Panc1 (cell line): ENCODE data around the gene DNAJB8. TPM values are rescaled to one million over a fixed set of nuclear protein-coding genes. Genes with fewer than 3 reads are reported as not detected.

Source experiments
- ATAC-seq: fragments of 200-7000 bp; cut with Tn5 transposase; 2 replicates; pipeline ENCODE4 v1.9.1; 2020; ENCODE audit warnings: mild to moderate bottlenecking, moderate library complexity
- BruUV-seq: library from RNA; stranded (reverse); fragments of 400-500 nt; replicated peaks from 2 replicates; lab custom pipeline; 2021; lab: Mats Ljungman, UMichigan
- CTCF ChIA-PET: fragments of 300-600 bp; sonication (Branson Sonifier 250); formaldehyde crosslinking; loops from one replicate; lab custom pipeline; 2022; ENCODE audit warnings: antibody characterized with exemption; lab: Charles Lee
- POLR2A ChIA-PET: fragments of 300-600 bp; sonication (Branson Sonifier 250); formaldehyde crosslinking; loops from one replicate; lab custom pipeline; 2022; ENCODE audit warnings: antibody characterized with exemption; lab: Charles Lee
- DNase-seq: peaks from one replicate; pipeline ENCODE4 v3.0.0-alpha.2; 2010; ENCODE audit warnings: low read depth, low spot score
- H3K27ac ChIP-seq: 2 replicates; pipeline ENCODE4 v1.5.1; 2011; ENCODE audit warnings: mild to moderate bottlenecking, low read length, inconsistent platforms
- H3K27me3 ChIP-seq: fragments of 200-500 bp; sonication (Bioruptor generic); 2 replicates; pipeline ENCODE4 v1.6.0; 2014; ENCODE audit warnings: low read length, inconsistent platforms; ENCODE audit not compliant: control insufficient read depth, insufficient read depth
- H3K36me3 ChIP-seq: fragments of 200-500 bp; sonication (Bioruptor generic); 2 replicates; pipeline ENCODE4 v1.5.1; 2014; ENCODE audit warnings: inconsistent platforms, mild to moderate bottlenecking, low read length, moderate library complexity; ENCODE audit not compliant: control insufficient read depth, insufficient read depth
- H3K4me1 ChIP-seq: 2 replicates; pipeline ENCODE4 v1.5.1; 2011; ENCODE audit warnings: inconsistent platforms, mild to moderate bottlenecking, low read length, moderate library complexity; ENCODE audit not compliant: control insufficient read depth, insufficient read depth
- H3K4me3 ChIP-seq, 2 experiments: 2 replicates each; pipeline ENCODE4 v1.5.1; 2011 to 2012; ENCODE audit warnings: low read depth in 2 of 2, low read length in 2 of 2, mild to moderate bottlenecking in 2 of 2, inconsistent platforms in 1 of 2, moderate library complexity in 1 of 2
- H3K9me3 ChIP-seq: fragments of 200-500 bp; sonication (Bioruptor generic); 2 replicates; pipeline ENCODE4 v1.5.1; 2014; ENCODE audit warnings: low read depth, mild to moderate bottlenecking, inconsistent platforms, low read length, moderate library complexity; ENCODE audit not compliant: control insufficient read depth, insufficient read depth
- POLR2AphosphoS5 ChIP-seq: IDR thresholded peaks from 2 replicates; pipeline ENCODE4 v1.6.1; 2012; ENCODE audit warnings: mild to moderate bottlenecking, low read depth, low read length, moderate library complexity
- SIN3A ChIP-seq: IDR thresholded peaks from 2 replicates; pipeline ENCODE4 v1.6.1; 2012; ENCODE audit warnings: low read depth, mild to moderate bottlenecking, low read length, moderate library complexity, borderline replicate concordance; ENCODE audit not compliant: insufficient read depth
- TCF7L2 ChIP-seq: IDR thresholded peaks from 2 replicates; pipeline ENCODE4 v1.6.1; 2011; ENCODE audit warnings: mild to moderate bottlenecking, low read depth, low read length, inconsistent platforms
- in situ Hi-C: cut with HindIII; loops from 2 replicates; pipeline ENCODE4 v1.10.0; 2016; ENCODE audit warnings: low sequenced_read_pairs, low pct_unique_long_range_greater_than_20kb
- intact Hi-C: fragments of 100-400 bp; cut with micrococcal nuclease; formaldehyde crosslinking; loops from one replicate; pipeline ENCODE4 v1.10.0; 2022; ENCODE audit not compliant: unreplicated experiment
- total RNA-seq: library from RNA; stranded (reverse); gene quantifications from one replicate; pipeline ENCODE4 v1.2.1, GENCODE V29; 2021; ENCODE audit not compliant: unreplicated experiment
- TF ChIP-seq, protein P1 (sequence below), 2 experiments: IDR thresholded peaks; 2 replicates each; pipeline ENCODE4 v1.6.1; 2011 to 2012; ENCODE audit warnings: low read depth in 2 of 2, control low read depth in 1 of 2, low read length in 1 of 2, mild to moderate bottlenecking in 1 of 2, moderate library complexity in 1 of 2; ENCODE audit not compliant: insufficient read depth in 1 of 2
- TF ChIP-seq, protein P2 (sequence below): fragments of 450-650 bp; IDR thresholded peaks from 2 replicates; pipeline ENCODE4 v1.5.1; 2017; ENCODE audit warnings: mild to moderate bottlenecking

The DNAJB8 gene
- total RNA-seq, 1 experiment from 2014 or later = not detected

DNA sequence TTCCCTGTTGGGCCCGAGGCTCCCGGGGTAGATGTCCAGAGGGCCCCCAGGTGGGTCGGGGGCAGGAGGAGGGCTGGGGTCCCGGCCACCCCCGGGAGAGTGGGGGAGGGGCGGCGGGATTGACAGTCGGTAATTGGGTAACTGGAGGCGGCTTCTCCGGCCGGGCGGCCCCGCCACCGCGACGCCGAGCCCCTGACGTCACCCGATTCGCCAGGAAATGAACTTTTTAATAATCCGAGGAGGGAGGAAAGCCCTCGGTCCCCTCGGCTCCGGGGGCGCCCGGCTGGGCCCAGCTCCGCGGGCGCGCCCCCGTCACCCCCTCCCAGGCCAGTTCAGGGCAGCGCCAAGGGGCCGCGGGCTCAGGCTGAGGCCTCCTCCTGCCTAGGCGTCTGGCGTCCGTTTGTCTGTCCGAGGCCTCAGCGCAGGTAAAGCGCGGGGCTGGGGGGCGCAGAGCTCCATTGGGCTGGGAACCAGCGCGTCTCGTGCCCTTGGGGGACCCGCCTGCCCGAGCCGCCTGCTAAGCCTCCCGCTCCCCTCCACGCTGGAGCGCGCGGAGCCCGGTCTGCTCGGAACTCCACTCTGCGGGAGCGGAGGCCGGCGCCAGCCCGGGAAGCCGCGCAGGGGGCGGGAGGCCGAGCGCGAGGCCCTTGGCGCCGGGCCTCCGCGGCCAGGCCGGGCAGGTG, 22.4 kb upstream of the DNAJB8 start:
- peak overlapping the region; percentile 90 to 92 for H3K4me3 ChIP-seq
- H3K4me1 ChIP-seq = peaks cover 34% of the 10 kb centered on the region
- no peak for TF ChIP-seq TCF7L2
- TF ChIP-seq, protein P1, sequence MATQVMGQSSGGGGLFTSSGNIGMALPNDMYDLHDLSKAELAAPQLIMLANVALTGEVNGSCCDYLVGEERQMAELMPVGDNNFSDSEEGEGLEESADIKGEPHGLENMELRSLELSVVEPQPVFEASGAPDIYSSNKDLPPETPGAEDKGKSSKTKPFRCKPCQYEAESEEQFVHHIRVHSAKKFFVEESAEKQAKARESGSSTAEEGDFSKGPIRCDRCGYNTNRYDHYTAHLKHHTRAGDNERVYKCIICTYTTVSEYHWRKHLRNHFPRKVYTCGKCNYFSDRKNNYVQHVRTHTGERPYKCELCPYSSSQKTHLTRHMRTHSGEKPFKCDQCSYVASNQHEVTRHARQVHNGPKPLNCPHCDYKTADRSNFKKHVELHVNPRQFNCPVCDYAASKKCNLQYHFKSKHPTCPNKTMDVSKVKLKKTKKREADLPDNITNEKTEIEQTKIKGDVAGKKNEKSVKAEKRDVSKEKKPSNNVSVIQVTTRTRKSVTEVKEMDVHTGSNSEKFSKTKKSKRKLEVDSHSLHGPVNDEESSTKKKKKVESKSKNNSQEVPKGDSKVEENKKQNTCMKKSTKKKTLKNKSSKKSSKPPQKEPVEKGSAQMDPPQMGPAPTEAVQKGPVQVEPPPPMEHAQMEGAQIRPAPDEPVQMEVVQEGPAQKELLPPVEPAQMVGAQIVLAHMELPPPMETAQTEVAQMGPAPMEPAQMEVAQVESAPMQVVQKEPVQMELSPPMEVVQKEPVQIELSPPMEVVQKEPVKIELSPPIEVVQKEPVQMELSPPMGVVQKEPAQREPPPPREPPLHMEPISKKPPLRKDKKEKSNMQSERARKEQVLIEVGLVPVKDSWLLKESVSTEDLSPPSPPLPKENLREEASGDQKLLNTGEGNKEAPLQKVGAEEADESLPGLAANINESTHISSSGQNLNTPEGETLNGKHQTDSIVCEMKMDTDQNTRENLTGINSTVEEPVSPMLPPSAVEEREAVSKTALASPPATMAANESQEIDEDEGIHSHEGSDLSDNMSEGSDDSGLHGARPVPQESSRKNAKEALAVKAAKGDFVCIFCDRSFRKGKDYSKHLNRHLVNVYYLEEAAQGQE (IDR thresholded peaks at IDR 0.05; ENCODE audit: insufficient read depth in 1 of 2, low read depth in 2 of 2, low read length in 1 of 2) = no peak
- TF ChIP-seq SIN3A = 0 out of 2 replicates have a peak, but pooled peaks have one; percentile 33
- ATAC-seq (peak; percentile 23), DNase-seq (no peak)
- no peaks in the 10 kb centered on the region for H3K9me3 ChIP-seq
- POLR2A ChIA-PET = interaction anchor here (0.6 to 0.7 kb wide), 2 partner anchors 17 to 123 kb away, joined by 4 to 8 read pairs; no protein-coding TSS in a partner anchor
- CTCF ChIA-PET = interaction anchor here (0.7 to 2.4 kb wide), 3 partner anchors 62 to 182 kb away, joined by 3 to 7 read pairs (median 4); no protein-coding TSS in a partner anchor
- no peaks in the 10 kb centered on the region for H3K27me3 ChIP-seq
- H3K27ac ChIP-seq = peak overlapping the region; percentile 97
- in situ Hi-C loops (no loop called here), intact Hi-C loops (no loop called here)
- H3K36me3 ChIP-seq = peaks cover 3% of the 10 kb centered on the region
- BruUV-seq = no TSS peak

DNA sequence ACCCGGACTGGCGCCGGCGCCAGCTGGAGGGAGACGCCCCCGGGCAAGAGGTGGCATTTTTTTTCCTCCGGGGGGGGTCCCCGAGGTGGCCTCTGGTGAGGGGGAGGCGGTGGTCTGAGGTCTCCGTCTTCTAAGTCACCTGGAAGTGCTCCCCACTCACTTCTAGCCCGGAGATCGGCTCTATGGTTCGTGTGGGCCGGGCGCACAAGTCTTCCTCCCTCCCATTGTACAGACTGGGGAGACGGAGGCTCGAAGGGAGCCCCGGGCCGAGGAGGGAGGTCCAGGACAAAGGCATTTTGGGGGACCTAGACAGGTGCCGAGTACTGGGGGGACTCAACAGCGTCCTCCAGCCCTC, 21.9 kb upstream of the DNAJB8 start:
- ChIA-PET POLR2A (interaction anchor here (0.7 kb wide), 1 partner anchor 16 kb away, joined by 8 read pairs; no protein-coding TSS in a partner anchor), CTCF (interaction anchor here (2.4 kb wide), 1 partner anchor 63 kb away, joined by 7 read pairs; no protein-coding TSS in a partner anchor)
- Histone ChIP-seq H3K36me3 (peaks cover 3% of the 10 kb centered on the region), H3K4me1 (peaks cover 34% of the 10 kb centered on the region), H3K9me3 (no peaks in the 10 kb centered on the region), H3K4me3 (peak overlapping the region; percentile 90 to 92), H3K27ac (peak overlapping the region; percentile 97), H3K27me3 (no peaks in the 10 kb centered on the region)
- TF ChIP-seq, protein P2, sequence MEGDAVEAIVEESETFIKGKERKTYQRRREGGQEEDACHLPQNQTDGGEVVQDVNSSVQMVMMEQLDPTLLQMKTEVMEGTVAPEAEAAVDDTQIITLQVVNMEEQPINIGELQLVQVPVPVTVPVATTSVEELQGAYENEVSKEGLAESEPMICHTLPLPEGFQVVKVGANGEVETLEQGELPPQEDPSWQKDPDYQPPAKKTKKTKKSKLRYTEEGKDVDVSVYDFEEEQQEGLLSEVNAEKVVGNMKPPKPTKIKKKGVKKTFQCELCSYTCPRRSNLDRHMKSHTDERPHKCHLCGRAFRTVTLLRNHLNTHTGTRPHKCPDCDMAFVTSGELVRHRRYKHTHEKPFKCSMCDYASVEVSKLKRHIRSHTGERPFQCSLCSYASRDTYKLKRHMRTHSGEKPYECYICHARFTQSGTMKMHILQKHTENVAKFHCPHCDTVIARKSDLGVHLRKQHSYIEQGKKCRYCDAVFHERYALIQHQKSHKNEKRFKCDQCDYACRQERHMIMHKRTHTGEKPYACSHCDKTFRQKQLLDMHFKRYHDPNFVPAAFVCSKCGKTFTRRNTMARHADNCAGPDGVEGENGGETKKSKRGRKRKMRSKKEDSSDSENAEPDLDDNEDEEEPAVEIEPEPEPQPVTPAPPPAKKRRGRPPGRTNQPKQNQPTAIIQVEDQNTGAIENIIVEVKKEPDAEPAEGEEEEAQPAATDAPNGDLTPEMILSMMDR = no peak
- TF ChIP-seq, protein P1 (IDR thresholded peaks at IDR 0.05; ENCODE audit: insufficient read depth in 1 of 2, low read depth in 2 of 2, low read length in 1 of 2) = no peak
- TF ChIP-seq POLR2AphosphoS5 = no peak
- no peak for TF ChIP-seq TCF7L2
- no peak for TF ChIP-seq SIN3A
- intact Hi-C loops (no loop called here), in situ Hi-C loops (no loop called here)
- no TSS peak for BruUV-seq
- ATAC-seq (peak; percentile 15), DNase-seq (no peak)
